ENCODE results near the gene PSMB11.
A peak's percentile ranks its signal among the peaks of the same experiment; 100 is the strongest.

PSMB11 gene

GRCh38 chr14:23023022-23023794 is 18.8 kb upstream of the PSMB11 start:
- TF ChIP-seq ZNF274 (IDR thresholded peaks at IDR 0.05; ENCODE audit: low read depth, low read length) = no peak
- H3K4me3 ChIP-seq (ENCODE audit: low read length) = no peak overlapping the region

- TF ChIP-seq ZNF274 (IDR thresholded peaks at IDR 0.05; ENCODE audit: low read depth, low read length) = no peak
- H3K4me3 ChIP-seq (ENCODE audit: low read length) = no peak overlapping the region
These were observed 18.2 kb upstream of the PSMB11 start for GRCh38 chr14:23023795-23024152.

DNA sequence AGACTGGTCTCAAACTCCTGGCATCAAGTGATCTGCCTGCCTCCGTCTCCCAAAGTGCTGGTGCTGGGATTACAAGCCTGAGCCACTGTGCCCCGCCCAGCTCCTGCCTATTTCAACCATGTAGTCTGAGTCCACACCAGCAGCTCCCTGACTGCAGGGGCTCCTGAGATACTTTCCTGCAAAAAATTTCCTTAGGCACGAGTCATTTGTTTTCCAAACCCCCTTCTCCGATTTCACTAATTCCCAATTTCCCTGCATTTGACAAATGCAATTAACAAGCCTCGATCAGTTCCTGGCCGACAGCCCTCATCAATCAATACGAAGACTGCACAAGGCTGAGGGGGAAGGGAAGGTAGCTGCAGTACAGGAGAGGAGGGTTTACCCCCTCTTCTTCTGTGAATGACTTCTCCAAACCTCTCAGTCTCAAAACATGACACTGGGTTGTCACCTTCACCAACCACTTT is 17.4 kb upstream of the PSMB11 start:
- no peak overlapping the region for H3K4me3 ChIP-seq (ENCODE audit: low read length)
- TF ChIP-seq ZNF274 (IDR thresholded peaks at IDR 0.05; ENCODE audit: low read depth, low read length) = no peak

DNA sequence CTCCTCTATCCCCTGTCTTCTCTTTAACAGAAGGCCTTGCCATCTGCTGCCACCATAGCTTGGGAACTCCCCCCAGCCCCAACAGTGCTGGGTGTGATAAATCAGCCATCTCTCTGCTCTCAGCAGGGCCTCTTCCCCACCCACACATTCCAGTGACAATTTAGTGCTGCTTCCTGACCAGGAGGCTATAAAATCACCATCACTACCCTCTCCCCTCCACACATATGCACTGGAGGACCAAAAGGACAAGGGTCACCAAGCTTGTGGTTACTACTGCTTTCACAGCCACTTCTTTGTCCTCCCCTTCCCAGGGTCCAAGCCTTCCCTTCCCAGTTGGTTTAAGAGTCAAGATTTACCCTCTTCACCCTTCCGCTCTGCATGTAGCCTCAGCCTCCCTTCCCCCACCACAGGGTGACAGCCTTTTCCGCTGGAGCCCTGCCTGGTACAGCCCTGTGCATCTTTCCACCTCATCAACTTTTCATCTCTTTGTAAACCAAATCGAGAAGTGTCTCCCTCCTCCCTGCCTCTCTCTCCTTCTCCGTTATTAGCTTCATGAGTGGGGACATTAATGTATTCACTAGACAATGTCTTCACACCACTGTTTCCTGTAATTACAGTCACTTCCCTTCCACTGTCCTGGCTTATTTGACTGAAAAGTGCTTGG is 16.7 kb upstream of the PSMB11 start:
- H3K4me3 ChIP-seq (ENCODE audit: low read length) = no peak overlapping the region
- TF ChIP-seq ZNF274 (IDR thresholded peaks at IDR 0.05; ENCODE audit: low read depth, low read length) = no peak

DNA sequence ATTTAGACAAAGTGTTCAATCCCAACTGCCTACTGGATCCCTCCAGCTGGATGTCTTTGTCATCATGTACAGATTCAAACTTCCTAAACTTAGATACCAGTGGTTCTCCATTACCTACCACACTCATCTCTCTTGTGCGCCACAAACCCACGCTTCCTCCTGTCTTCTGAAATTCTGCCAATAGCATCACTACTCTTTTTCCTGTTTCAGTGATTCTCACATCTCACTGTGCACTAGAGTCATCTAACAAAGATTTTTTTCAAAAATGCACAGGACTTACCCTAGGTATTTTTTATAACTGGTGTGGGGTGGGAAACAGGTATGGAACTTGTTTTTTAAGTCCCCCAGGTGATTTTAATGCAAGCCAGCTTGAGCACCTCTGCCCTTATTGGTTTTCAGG is 13.2 kb upstream of the PSMB11 start:
- no peak overlapping the region for H3K4me3 ChIP-seq (ENCODE audit: low read length)
- no peak for TF ChIP-seq ZNF274 (IDR thresholded peaks at IDR 0.05; ENCODE audit: low read depth, low read length)

GRCh38 chr14:23030936-23031335 is 11.1 kb upstream of the PSMB11 start:
- no peak for TF ChIP-seq ZNF274 (IDR thresholded peaks at IDR 0.05; ENCODE audit: low read depth, low read length)
- H3K4me3 ChIP-seq (ENCODE audit: low read length) = no peak overlapping the region

- peak overlapping the region; percentile 81; the same call in 1 of the 2 replicates for H3K4me3 ChIP-seq (ENCODE audit: low read length)
- TF ChIP-seq ZNF274 (IDR thresholded peaks at IDR 0.05; ENCODE audit: low read depth, low read length) = no peak
These were observed 8.7 kb upstream of the PSMB11 start for GRCh38 chr14:23033251-23033727.

GRCh38 chr14:23033801-23034497 is 8.1 kb upstream of the PSMB11 start:
- TF ChIP-seq ZNF274 (IDR thresholded peaks at IDR 0.05; ENCODE audit: low read depth, low read length) = no peak
- H3K4me3 ChIP-seq (ENCODE audit: low read length) = peak overlapping the region; percentile 81

DNA sequence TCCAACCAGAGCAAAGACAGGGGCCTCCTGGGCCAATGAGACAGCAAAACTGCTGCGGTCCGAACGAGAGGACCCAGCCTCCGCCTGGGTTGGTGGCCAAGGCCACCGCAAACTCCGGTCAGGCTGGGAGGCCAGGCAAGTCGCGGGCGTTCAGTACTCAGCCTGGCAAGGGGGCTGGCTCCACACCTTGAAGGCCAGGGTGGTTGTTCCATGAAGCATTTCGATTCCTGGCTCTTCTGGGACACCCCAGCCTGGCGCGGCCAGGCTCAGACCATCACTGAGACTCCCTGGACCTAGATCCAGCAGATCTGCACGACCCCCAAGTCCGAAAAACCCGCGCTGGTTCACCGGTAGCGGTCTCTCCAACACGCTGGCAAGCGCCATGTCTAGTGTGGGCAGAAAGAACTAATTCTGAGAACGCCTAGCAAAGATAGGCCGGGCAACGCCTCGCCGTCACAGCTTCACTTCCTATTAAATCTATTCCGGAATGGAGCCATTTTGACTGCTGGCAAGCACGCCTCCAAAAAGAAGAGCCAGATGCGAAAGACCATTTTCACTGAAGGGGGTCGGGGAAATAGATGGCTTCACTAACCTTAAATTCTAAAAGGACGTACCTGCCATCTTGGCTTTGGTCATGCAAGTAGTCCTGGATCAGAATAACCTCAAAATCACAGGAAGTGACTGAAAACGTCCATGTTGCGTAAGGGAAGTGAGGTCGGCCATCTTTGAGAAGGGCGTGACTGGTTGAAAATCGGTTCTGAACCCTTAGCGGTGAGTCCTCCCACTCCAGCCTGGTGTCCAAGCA is 7.3 kb upstream of the PSMB11 start, which contains the start of gene PSMB5:
Gene PSMB5, minus strand, starts transcription at position 403 of the 805 bp plus-strand sequence. Its CDS starts 19 bp downstream, at position 384.
- TF ChIP-seq ZNF274 (IDR thresholded peaks at IDR 0.05; ENCODE audit: low read depth, low read length) = no peak
- H3K4me3 ChIP-seq (ENCODE audit: low read length) = peak within 1 kb of the TSS; percentile 81

GRCh38 chr14:23035303-23036144 is 6.5 kb upstream of the PSMB11 start:
- no peak for TF ChIP-seq ZNF274 (IDR thresholded peaks at IDR 0.05; ENCODE audit: low read depth, low read length)
- H3K4me3 ChIP-seq (ENCODE audit: low read length) = no peak overlapping the region; the same call in 1 of the 2 replicates

GRCh38 chr14:23040100-23040499 is 1.9 kb upstream of the PSMB11 start:
- TF ChIP-seq ZNF274 (IDR thresholded peaks at IDR 0.05; ENCODE audit: low read depth, low read length) = no peak

DNA sequence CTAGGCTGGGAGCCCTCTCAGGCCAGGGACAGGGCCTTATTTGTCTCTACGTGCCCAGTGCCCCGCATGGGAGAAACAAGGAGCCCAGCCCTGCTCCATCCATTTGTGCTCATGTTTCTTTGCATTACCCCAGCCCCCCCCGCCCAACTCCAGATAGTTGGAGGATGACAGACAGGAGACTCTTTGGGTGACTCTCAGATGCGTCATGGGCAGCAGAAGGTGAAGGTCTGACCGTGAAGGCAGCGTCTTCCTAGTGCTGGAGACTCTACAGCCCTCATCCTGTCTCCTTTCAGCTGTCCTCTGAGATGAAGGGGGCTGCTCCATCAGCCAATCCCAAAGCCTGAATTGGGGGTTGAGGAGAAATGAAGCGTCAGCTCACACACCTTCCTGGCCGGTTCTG is 283 bp upstream of the PSMB11 start:
- no peak for TF ChIP-seq ZNF274 (IDR thresholded peaks at IDR 0.05; ENCODE audit: low read depth, low read length)
- no peak overlapping the region for H3K4me3 ChIP-seq (ENCODE audit: low read length)

More at GRCh38 chr14:23040100-23040499, 1.9 kb upstream of the PSMB11 start:
- no peak overlapping the region for H3K4me3 ChIP-seq (ENCODE audit: low read length)

DNA sequence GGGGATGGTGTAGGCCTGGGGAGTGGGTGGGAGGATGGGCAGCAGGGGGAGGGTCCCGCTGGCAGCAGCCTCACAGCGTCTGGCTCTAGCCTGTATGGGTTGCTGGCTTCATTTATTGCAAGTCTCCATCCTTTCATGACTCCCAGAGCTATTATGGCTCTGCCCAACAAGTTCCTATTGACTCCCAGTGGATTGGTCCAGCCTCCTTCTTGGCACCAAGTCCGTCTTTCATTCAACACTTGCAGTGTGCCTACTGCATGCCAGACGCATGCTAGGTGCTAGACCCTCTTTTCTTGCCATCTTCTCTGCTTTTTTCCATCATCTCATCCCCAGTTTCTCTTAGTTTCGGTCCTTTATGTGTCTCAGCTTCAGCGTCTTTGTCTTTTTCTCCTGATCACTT is 1.1 kb downstream of the PSMB11 start:
- TF ChIP-seq ZNF274 (IDR thresholded peaks at IDR 0.05; ENCODE audit: low read depth, low read length) = no peak

More for the DNA sequence above, 1.1 kb downstream of the PSMB11 start:
- H3K4me3 ChIP-seq (ENCODE audit: low read length) = no peak overlapping the region
